Trophoblast cell (in vitro differentiated cells and primary cell): ENCODE data around the gene HOXD10.

ENCODE experiments used
- DNase-seq, 2 donors: peaks; one replicate each; pipeline ENCODE4 v3.0.0-alpha.2; 2016
- H2AFZ ChIP-seq: 2 replicates; pipeline ENCODE4 v1.6.1; 2013; ENCODE audit warnings: low read length, moderate library complexity, mild to moderate bottlenecking; ENCODE audit not compliant: insufficient read depth, poor library complexity
- H2AK5ac ChIP-seq: 2 replicates; pipeline ENCODE4 v1.6.1; 2013; ENCODE audit warnings: mild to moderate bottlenecking, low read length
- H2BK120ac ChIP-seq: 2 replicates; pipeline ENCODE4 v1.6.1; 2013; ENCODE audit warnings: low read length, mild to moderate bottlenecking, moderate library complexity; ENCODE audit not compliant: insufficient read depth, poor library complexity
- H2BK12ac ChIP-seq: 2 replicates; pipeline ENCODE4 v1.6.1; 2013; ENCODE audit warnings: mild to moderate bottlenecking, low read length, moderate library complexity
- H2BK5ac ChIP-seq: 2 replicates; pipeline ENCODE4 v1.6.1; 2013; ENCODE audit warnings: low read length, low read depth, moderate library complexity, mild to moderate bottlenecking; ENCODE audit not compliant: poor library complexity
- H3K14ac ChIP-seq: 2 replicates; pipeline ENCODE4 v1.6.1; 2013; ENCODE audit warnings: mild to moderate bottlenecking, low read length
- H3K18ac ChIP-seq: 2 replicates; pipeline ENCODE4 v1.6.1; 2013; ENCODE audit warnings: mild to moderate bottlenecking, low read length
- H3K23ac ChIP-seq: 2 replicates; pipeline ENCODE4 v1.6.1; 2013; ENCODE audit warnings: low read length
- H3K27ac ChIP-seq: 2 replicates; pipeline ENCODE4 v1.5.1; 2013; ENCODE audit warnings: low read depth, mild to moderate bottlenecking, inconsistent platforms, low read length, moderate library complexity
- H3K27me3 ChIP-seq: 2 replicates; pipeline ENCODE4 v1.6.1; 2013; ENCODE audit warnings: inconsistent platforms, mild to moderate bottlenecking, low read length, moderate library complexity; ENCODE audit not compliant: insufficient read depth
- H3K36me3 ChIP-seq, 2 experiments: 1 replicate in 1 of 2; 2 replicates in 1 of 2; pipeline ENCODE4 v1.6.1; 2013; ENCODE audit warnings: low read length in 2 of 2, mild to moderate bottlenecking in 2 of 2, moderate library complexity in 1 of 2; ENCODE audit not compliant: insufficient read depth in 2 of 2, control insufficient read depth in 1 of 2
- H3K4ac ChIP-seq: 2 replicates; pipeline ENCODE4 v1.6.1; 2013; ENCODE audit warnings: low read depth, mild to moderate bottlenecking, low read length, moderate library complexity
- H3K4me1 ChIP-seq, 2 experiments: 1 replicate in 1 of 2; 2 replicates in 1 of 2; pipeline ENCODE4 v1.6.1; 2013; ENCODE audit warnings: low read length in 2 of 2, mild to moderate bottlenecking in 2 of 2, moderate library complexity in 1 of 2; ENCODE audit not compliant: insufficient read depth in 2 of 2, control insufficient read depth in 1 of 2
- H3K4me2 ChIP-seq: 2 replicates; pipeline ENCODE4 v1.6.1; 2013; ENCODE audit warnings: inconsistent platforms, mild to moderate bottlenecking, low read length, moderate library complexity
- H3K4me3 ChIP-seq: 2 replicates; pipeline ENCODE4 v1.5.1; 2013; ENCODE audit warnings: mild to moderate bottlenecking, low read depth, low read length, inconsistent platforms
- H3K79me1 ChIP-seq: one replicate; pipeline ENCODE4 v1.6.1; 2013; ENCODE audit warnings: low read length
- H3K79me2 ChIP-seq: 2 replicates; pipeline ENCODE4 v1.6.1; 2013; ENCODE audit warnings: low read length, mild to moderate bottlenecking; ENCODE audit not compliant: control insufficient read depth, insufficient read depth, poor library complexity
- H3K9ac ChIP-seq: 2 replicates; pipeline ENCODE4 v1.6.1; 2013; ENCODE audit warnings: mild to moderate bottlenecking, low read length
- H3K9me3 ChIP-seq: 2 replicates; pipeline ENCODE4 v1.6.1; 2013; ENCODE audit warnings: low read depth, mild to moderate bottlenecking, control low read depth, inconsistent platforms, low read length; ENCODE audit not compliant: insufficient read depth
- H4K12ac ChIP-seq: 2 replicates; pipeline ENCODE4 v1.6.1; 2013; ENCODE audit warnings: low read depth, mild to moderate bottlenecking, low read length, moderate library complexity
- H4K8ac ChIP-seq: 2 replicates; pipeline ENCODE4 v1.6.1; 2013; ENCODE audit warnings: low read depth, mild to moderate bottlenecking, low read length, moderate library complexity
- H4K91ac ChIP-seq: one replicate; pipeline ENCODE4 v1.6.1; 2013; ENCODE audit warnings: low read depth, mild to moderate bottlenecking, low read length, moderate library complexity
- WGBS: extraction: QIAGEN DNeasy Blood & Tissue Kit; methylation state at CpG from one replicate; pipeline ENCODE4 v1.1.7; 2013; ENCODE audit warnings: missing lambda C conversion rate; ENCODE audit not compliant: insufficient read length, insufficient coverage; ENCODE audit errors: extremely low coverage; 5-methylcytosine and 5-hydroxymethylcytosine counted together

The HOXD10 gene

GRCh38 chr2:176112375-176113302 lies 3.9 kb upstream of the HOXD10 start:
- Histone ChIP-seq H3K14ac (no peak overlapping the region), H2AFZ (no peak overlapping the region), H4K8ac (no peak overlapping the region), H2BK12ac (no peak overlapping the region), H3K9me3 (peaks cover 24% of the 10 kb centered on the region), H3K27ac (no peak overlapping the region), H3K9ac (no peak overlapping the region), H3K23ac (no peak overlapping the region), H3K79me2 (no peaks in the 10 kb centered on the region), H3K4ac (no peak overlapping the region), H3K79me1 (no peaks in the 10 kb centered on the region), H3K36me3 (no peaks in the 10 kb centered on the region), H2AK5ac (no peak overlapping the region), H3K4me3 (no peak overlapping the region), H2BK120ac (no peak overlapping the region), H3K4me1 (no peaks in the 10 kb centered on the region), H4K12ac (no peak overlapping the region), H3K4me2 (no peak overlapping the region), H4K91ac (no peak overlapping the region), H3K18ac (no peak overlapping the region), H3K27me3 (peaks cover 78% of the 10 kb centered on the region), H2BK5ac (no peak overlapping the region)
- no peak for DNase-seq
- no CpG with 5 or more reads among the region's 40 CpGs for WGBS

GRCh38 chr2:176114120-176114929 lies 2.3 kb upstream of the HOXD10 start:
- no CpG with 5 or more reads among the region's 26 CpGs for whole genome bisulfite sequencing
- no peak overlapping the region for H3K23ac ChIP-seq
- peaks cover 24% of the 10 kb centered on the region for H3K9me3 ChIP-seq
- H3K27me3 ChIP-seq = peaks cover 76% of the 10 kb centered on the region
- no peak overlapping the region for H3K4ac ChIP-seq
- no peak overlapping the region for H3K18ac ChIP-seq
- no peaks in the 10 kb centered on the region for H3K79me2 ChIP-seq
- H3K79me1 ChIP-seq = no peaks in the 10 kb centered on the region
- H3K9ac ChIP-seq = no peak overlapping the region
- H4K8ac ChIP-seq = no peak overlapping the region
- no peak overlapping the region for H3K4me3 ChIP-seq
- no peak overlapping the region for H3K27ac ChIP-seq
- no peak overlapping the region for H2BK12ac ChIP-seq
- H2AFZ ChIP-seq = no peak overlapping the region
- H2AK5ac ChIP-seq = no peak overlapping the region
- H3K4me1 ChIP-seq = no peaks in the 10 kb centered on the region
- no peak overlapping the region for H2BK120ac ChIP-seq
- H3K36me3 ChIP-seq = no peaks in the 10 kb centered on the region
- H3K14ac ChIP-seq = no peak overlapping the region
- H3K4me2 ChIP-seq = no peak overlapping the region
- no peak overlapping the region for H2BK5ac ChIP-seq
- H4K91ac ChIP-seq = no peak overlapping the region
- H4K12ac ChIP-seq = no peak overlapping the region
- no peak for DNase-seq

- no peak overlapping the region for H3K4me2 ChIP-seq
- H2BK120ac ChIP-seq = no peak overlapping the region
- no peak overlapping the region for H3K23ac ChIP-seq
- no peak overlapping the region for H4K91ac ChIP-seq
- H2BK5ac ChIP-seq = no peak overlapping the region
- no peak overlapping the region for H3K9ac ChIP-seq
- H3K4me3 ChIP-seq = no peak overlapping the region
- H2AK5ac ChIP-seq = no peak overlapping the region
- H3K27ac ChIP-seq = no peak overlapping the region
- H4K12ac ChIP-seq = no peak overlapping the region
- peaks cover 24% of the 10 kb centered on the region for H3K9me3 ChIP-seq
- H3K4me1 ChIP-seq = no peaks in the 10 kb centered on the region
- no peaks in the 10 kb centered on the region for H3K79me1 ChIP-seq
- H3K14ac ChIP-seq = no peak overlapping the region
- H3K4ac ChIP-seq = no peak overlapping the region
- no peak for DNase-seq
- no peak overlapping the region for H3K18ac ChIP-seq
- no CpG with 5 or more reads among the region's 16 CpGs for WGBS
- no peaks in the 10 kb centered on the region for H3K79me2 ChIP-seq
- H3K36me3 ChIP-seq = no peaks in the 10 kb centered on the region
- peaks cover 74% of the 10 kb centered on the region for H3K27me3 ChIP-seq
- no peak overlapping the region for H2AFZ ChIP-seq
- no peak overlapping the region for H4K8ac ChIP-seq
- no peak overlapping the region for H2BK12ac ChIP-seq
Observed at GRCh38 chr2:176114930-176115625, 1.5 kb upstream of the HOXD10 start.

- no peak overlapping the region for H3K9ac ChIP-seq
- no peak overlapping the region for H4K8ac ChIP-seq
- H3K4me2 ChIP-seq = no peak overlapping the region
- H2AK5ac ChIP-seq = no peak overlapping the region
- H3K23ac ChIP-seq = no peak overlapping the region
- no peak overlapping the region for H3K4me3 ChIP-seq
- no peak overlapping the region for H3K14ac ChIP-seq
- H3K79me2 ChIP-seq = no peaks in the 10 kb centered on the region
- H3K27ac ChIP-seq = no peak overlapping the region
- no peak for DNase-seq
- no peaks in the 10 kb centered on the region for H3K36me3 ChIP-seq
- WGBS = no CpG with 5 or more reads among the region's 40 CpGs
- no peak overlapping the region for H2BK12ac ChIP-seq
- no peak overlapping the region for H2AFZ ChIP-seq
- peaks cover 23% of the 10 kb centered on the region for H3K9me3 ChIP-seq
- H3K4ac ChIP-seq = no peak overlapping the region
- no peak overlapping the region for H2BK120ac ChIP-seq
- H2BK5ac ChIP-seq = no peak overlapping the region
- H3K18ac ChIP-seq = no peak overlapping the region
- peaks cover 0 to 2% of the 10 kb centered on the region in 2 experiments for H3K4me1 ChIP-seq
- no peak overlapping the region for H4K12ac ChIP-seq
- no peak overlapping the region for H4K91ac ChIP-seq
- H3K27me3 ChIP-seq = peaks cover 89% of the 10 kb centered on the region
- no peaks in the 10 kb centered on the region for H3K79me1 ChIP-seq
Observed at GRCh38 chr2:176117162-176117822, 714 bp downstream of the HOXD10 start.
